Uterus (tissue), 4 donors: ENCODE results near the gene ECHS1. TPM values are rescaled to one million over a fixed set of nuclear protein-coding genes. Genes with fewer than 3 reads are reported as not detected.

Experiments used
- DNase-seq, 2 donors: peaks; one replicate each; pipeline ENCODE4 v3.0.0-alpha.2; 2019 to 2020
- H3K27ac ChIP-seq, 2 donors: fragments of 200-600 bp; sonication (generic); 1 replicate in 1 of 2; 2 replicates in 1 of 2; pipeline ENCODE4 v1.5.1; 2016 to 2018
- H3K27me3 ChIP-seq, 2 donors: fragments of 200-600 bp; sonication (generic); one replicate each; pipeline ENCODE4 v1.5.1; 2018 to 2019; ENCODE audit warnings: control low read depth in 1 of 2
- H3K36me3 ChIP-seq, 2 donors: fragments of 200-600 bp; sonication (generic); one replicate each; pipeline ENCODE4 v1.5.1; 2019; ENCODE audit warnings: control low read depth in 1 of 2
- H3K4me1 ChIP-seq, 2 donors: fragments of 200-600 bp; sonication (generic); one replicate each; pipeline ENCODE4 v1.5.1; 2018 to 2019; ENCODE audit warnings: control low read depth in 1 of 2
- H3K4me3 ChIP-seq, 2 donors: fragments of 200-600 bp; sonication (generic); 1 replicate in 1 of 2; 2 replicates in 1 of 2; pipeline ENCODE4 v1.5.1; 2018 to 2019; ENCODE audit warnings: mild to moderate bottlenecking in 1 of 2
- H3K9me3 ChIP-seq, 2 donors: fragments of 200-600 bp; sonication (generic); one replicate each; pipeline ENCODE4 v1.5.1; 2019; ENCODE audit warnings: control low read depth in 1 of 2
- POLR2A ChIP-seq, 2 donors: fragments of 450-650 bp; IDR thresholded peaks; one replicate each; pipeline ENCODE4 v1.6.1; 2016; ENCODE audit warnings: antibody characterized with exemption in 2 of 2, mild to moderate bottlenecking in 1 of 2, moderate library complexity in 1 of 2
- intact Hi-C: fragments of 100-400 bp; cut with DNase I; formaldehyde crosslinking; loops from one replicate; pipeline ENCODE4 v1.15.1; 2023; ENCODE audit warnings: low total_unique reads
- total RNA-seq, 4 donors: library from RNA; depleted of rRNA in 3 of 4; stranded (reverse); fragments of >200 nt in 3 of 4; gene quantifications; one replicate each; pipeline versions ENCODE4 v1.1.0 to v1.2.4, GENCODE V29; 2014 to 2023
- TF ChIP-seq, protein P1 (sequence below), 4 experiments: fragments of 200-600 bp in 2 of 4; fragments of 450-650 bp in 2 of 4; sonication (generic) in 2 of 4; IDR thresholded peaks; one replicate each; pipeline ENCODE4 v1.5.1; 2016 to 2019; ENCODE audit warnings: antibody characterized with exemption in 4 of 4, mild to moderate bottlenecking in 2 of 4, moderate library complexity in 1 of 4
- donor health status: DM: yes; HTN: yes; CAD: no.

ECHS1 gene
- total RNA-seq, 4 donors from 2014 or later, result 28.2 to 48.8 (median 45.1) TPM

- Histone ChIP-seq H3K9me3 (no peaks in the 10 kb centered on the region), H3K36me3 (no peaks in the 10 kb centered on the region), H3K4me1 (no peaks in the 10 kb centered on the region), H3K4me3 (no peak overlapping the region), H3K27ac (no peak overlapping the region), H3K27me3 (peaks cover 0 to 6% of the 10 kb centered on the region in 2 donors)
- intact Hi-C loops, result no loop called here
- no peak for TF ChIP-seq POLR2A (IDR thresholded peaks at IDR 0.05)
- TF ChIP-seq, protein P1, sequence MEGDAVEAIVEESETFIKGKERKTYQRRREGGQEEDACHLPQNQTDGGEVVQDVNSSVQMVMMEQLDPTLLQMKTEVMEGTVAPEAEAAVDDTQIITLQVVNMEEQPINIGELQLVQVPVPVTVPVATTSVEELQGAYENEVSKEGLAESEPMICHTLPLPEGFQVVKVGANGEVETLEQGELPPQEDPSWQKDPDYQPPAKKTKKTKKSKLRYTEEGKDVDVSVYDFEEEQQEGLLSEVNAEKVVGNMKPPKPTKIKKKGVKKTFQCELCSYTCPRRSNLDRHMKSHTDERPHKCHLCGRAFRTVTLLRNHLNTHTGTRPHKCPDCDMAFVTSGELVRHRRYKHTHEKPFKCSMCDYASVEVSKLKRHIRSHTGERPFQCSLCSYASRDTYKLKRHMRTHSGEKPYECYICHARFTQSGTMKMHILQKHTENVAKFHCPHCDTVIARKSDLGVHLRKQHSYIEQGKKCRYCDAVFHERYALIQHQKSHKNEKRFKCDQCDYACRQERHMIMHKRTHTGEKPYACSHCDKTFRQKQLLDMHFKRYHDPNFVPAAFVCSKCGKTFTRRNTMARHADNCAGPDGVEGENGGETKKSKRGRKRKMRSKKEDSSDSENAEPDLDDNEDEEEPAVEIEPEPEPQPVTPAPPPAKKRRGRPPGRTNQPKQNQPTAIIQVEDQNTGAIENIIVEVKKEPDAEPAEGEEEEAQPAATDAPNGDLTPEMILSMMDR (IDR thresholded peaks at IDR 0.05), result no peak
- no peak for DNase-seq
These were observed 29.6 kb downstream of the ECHS1 start for GRCh38 chr10:133343558-133343957.

GRCh38 chr10:133342942-133343341, 30.2 kb downstream of the ECHS1 start:
- TF ChIP-seq, protein P1 (IDR thresholded peaks at IDR 0.05), result no peak
- no peak for TF ChIP-seq POLR2A (IDR thresholded peaks at IDR 0.05)
- peaks cover 5 to 12% of the 10 kb centered on the region in 2 donors for H3K27me3 ChIP-seq
- H3K4me3 ChIP-seq, result no peak overlapping the region
- H3K4me1 ChIP-seq, result no peaks in the 10 kb centered on the region
- no peaks in the 10 kb centered on the region for H3K36me3 ChIP-seq
- no peaks in the 10 kb centered on the region for H3K9me3 ChIP-seq
- intact Hi-C loops, result no loop called here
- no peak for DNase-seq
- H3K27ac ChIP-seq, result no peak overlapping the region

DNA sequence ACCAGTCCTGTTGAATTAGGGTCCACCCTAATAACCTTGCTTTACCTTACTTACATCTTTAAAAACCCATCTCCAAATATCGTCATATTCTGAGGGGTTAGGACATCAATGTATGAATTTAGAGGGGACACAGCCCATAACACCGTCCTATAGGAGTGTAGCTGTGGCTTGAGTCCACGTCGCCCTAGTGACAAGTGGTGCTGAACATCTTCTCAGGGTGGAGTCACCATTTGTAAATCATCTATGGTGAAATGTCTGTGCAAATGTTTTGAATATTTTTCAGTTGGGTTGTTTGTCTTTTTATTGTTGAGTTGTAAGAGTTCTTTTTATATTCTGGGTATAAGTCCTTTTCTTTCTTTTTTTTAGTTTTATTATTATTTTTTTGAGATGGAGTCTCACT, 31.2 kb downstream of the ECHS1 start:
- DNase-seq, result no peak
- no peaks in the 10 kb centered on the region for H3K9me3 ChIP-seq
- no peak overlapping the region for H3K27ac ChIP-seq
- intact Hi-C loops, result no loop called here
- TF ChIP-seq, protein P1 (IDR thresholded peaks at IDR 0.05), result no peak
- no peak for TF ChIP-seq POLR2A (IDR thresholded peaks at IDR 0.05)
- H3K4me3 ChIP-seq, result no peak overlapping the region
- no peaks in the 10 kb centered on the region for H3K4me1 ChIP-seq
- no peaks in the 10 kb centered on the region for H3K36me3 ChIP-seq
- peaks cover 13 to 22% of the 10 kb centered on the region in 2 donors for H3K27me3 ChIP-seq

DNA sequence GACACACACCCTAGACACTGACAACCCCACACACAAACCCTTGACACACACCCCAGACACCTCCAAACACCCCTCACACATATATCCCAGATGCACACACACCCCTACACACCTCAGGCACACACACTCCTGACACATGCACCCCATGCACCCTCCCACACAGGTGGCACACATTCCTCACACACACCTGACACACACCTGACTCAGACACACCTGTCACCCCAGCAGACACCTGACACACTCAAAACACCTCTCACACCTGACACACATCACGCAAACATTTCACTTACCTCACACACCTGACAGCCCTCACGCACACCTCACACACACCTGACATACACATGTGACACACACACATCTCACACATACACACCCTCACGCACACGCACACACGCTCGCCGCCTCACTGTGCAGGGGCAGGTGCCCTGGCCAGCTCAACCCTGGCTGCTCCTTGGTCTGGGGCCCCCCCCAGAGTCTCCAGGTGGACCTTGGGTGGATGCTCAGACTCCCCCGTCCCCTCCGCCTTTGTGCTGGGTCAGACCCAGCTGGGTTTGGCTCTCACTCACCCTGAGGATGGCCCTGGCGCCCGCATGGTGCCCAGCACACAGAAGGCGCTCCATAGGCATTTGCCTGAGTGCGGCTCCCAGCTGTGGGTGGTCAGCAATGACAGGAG, 33.3 kb downstream of the ECHS1 start:
- intact Hi-C loops, result no loop called here
- no peaks in the 10 kb centered on the region for H3K36me3 ChIP-seq
- H3K27me3 ChIP-seq, result peaks cover 34 to 40% of the 10 kb centered on the region in 2 donors
- H3K27ac ChIP-seq, result no peak overlapping the region
- H3K4me1 ChIP-seq, result peaks cover 0 to 21% of the 10 kb centered on the region in 2 donors
- H3K4me3 ChIP-seq, result no peak overlapping the region
- TF ChIP-seq, protein P1 (IDR thresholded peaks at IDR 0.05), result no peak
- no peak for TF ChIP-seq POLR2A (IDR thresholded peaks at IDR 0.05)
- H3K9me3 ChIP-seq, result no peaks in the 10 kb centered on the region
- no peak for DNase-seq

DNA sequence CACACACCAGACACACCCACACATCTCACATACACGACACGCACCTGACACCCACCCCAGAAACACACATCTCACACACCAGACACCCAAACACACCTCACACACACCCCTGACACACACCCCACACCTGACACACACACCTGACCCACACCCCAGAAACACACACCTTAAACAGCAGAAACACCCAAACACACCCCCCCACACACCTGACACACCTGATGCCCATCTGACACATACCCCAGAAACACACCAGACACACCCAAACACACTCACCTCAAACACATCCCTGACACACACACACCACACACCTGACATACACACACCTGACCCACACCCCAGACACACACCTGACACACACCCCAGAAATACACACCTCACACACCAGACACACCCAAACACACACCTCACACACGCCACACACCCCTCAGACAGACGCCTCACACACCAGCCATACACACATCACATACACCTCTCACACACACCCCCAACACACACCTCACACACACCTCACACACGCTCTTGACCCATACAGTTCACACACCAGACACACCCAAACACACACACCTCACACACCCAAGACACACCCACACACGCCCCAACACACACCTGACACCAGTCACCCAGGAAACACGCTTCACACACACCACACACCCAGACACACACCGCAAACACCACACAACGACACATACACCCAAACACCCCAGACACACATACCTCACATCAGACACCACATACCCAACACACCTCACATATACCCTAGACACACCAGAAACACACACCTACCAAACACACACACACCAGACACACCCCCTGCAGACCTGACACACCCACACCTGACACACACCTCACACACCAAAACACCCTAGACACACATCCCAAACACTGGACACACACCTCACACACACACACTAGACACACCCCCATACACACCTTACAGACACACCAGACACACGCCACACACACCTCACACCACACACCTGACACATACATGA, 34.8 kb downstream of the ECHS1 start:
- Histone ChIP-seq H3K27me3 (peaks cover 38 to 45% of the 10 kb centered on the region in 2 donors), H3K4me3 (no peak overlapping the region)

More for the DNA sequence above, 34.8 kb downstream of the ECHS1 start:
- intact Hi-C loops, result no loop called here
- Histone ChIP-seq H3K9me3 (no peaks in the 10 kb centered on the region), H3K36me3 (no peaks in the 10 kb centered on the region), H3K27ac (no peak overlapping the region), H3K4me1 (peaks cover 0 to 21% of the 10 kb centered on the region in 2 donors)
- TF ChIP-seq, protein P1 (IDR thresholded peaks at IDR 0.05), result no peak
- no peak for TF ChIP-seq POLR2A (IDR thresholded peaks at IDR 0.05)
- DNase-seq, result no peak
